ENCODE measurements around the gene PDAP1. TPM values are rescaled to one million over a fixed set of nuclear protein-coding genes. Genes with fewer than 3 reads are reported as not detected.
"Not testable (repeated sequence)": the region's sequence is repeated elsewhere in the genome, so short reads cannot be mapped to it uniquely, and the experiment has no call there.

PDAP1 gene
- polyA plus RNA-seq, 1 donor (not counting 4 experiments of a cell fraction or from before 2014, with no cell fraction given) = 99.1 TPM

GRCh38 chr7:99359465-99360154 lies 48.8 kb downstream of the PDAP1 start:
- Histone ChIP-seq H3K4me3 (ENCODE audit: control insufficient read depth in 2 of 3, extremely low read depth in 1 of 3, insufficient read depth in 2 of 3, low read depth in 1 of 3, low read length in 3 of 3) (no peak overlapping the region), H3K27me3 (ENCODE audit: control insufficient read depth, extremely low read depth, insufficient read depth, low read length) (no peaks in the 10 kb centered on the region), H3K9me3 (ENCODE audit: control insufficient read depth, low read depth, low read length) (no peaks in the 10 kb centered on the region), H3K9me1 (ENCODE audit: control insufficient read depth, extremely low read depth, insufficient read depth, low read length) (no peaks in the 10 kb centered on the region), H3K4me2 (ENCODE audit: control insufficient read depth, extremely low read depth, insufficient read depth, low read depth, low read length) (no peak overlapping the region), H3K9ac (ENCODE audit: control insufficient read depth, extremely low read depth, insufficient read depth, low read length) (no peak overlapping the region), H3K36me3 (ENCODE audit: control insufficient read depth in 2 of 2, extremely low read depth in 1 of 2, insufficient read depth in 2 of 2, low read length in 2 of 2) (peaks cover 40 to 41% of the 10 kb centered on the region in 2 experiments), H2AFZ (ENCODE audit: control insufficient read depth, low read length) (no peak overlapping the region), H4K20me1 (ENCODE audit: control insufficient read depth, extremely low read depth, insufficient read depth, low read length) (peaks cover 6% of the 10 kb centered on the region), H3K4me1 (ENCODE audit: control insufficient read depth, extremely low read depth, insufficient read depth, low read length) (no peaks in the 10 kb centered on the region), H3K79me2 (ENCODE audit: control insufficient read depth, insufficient read depth, low read length) (peaks cover 2% of the 10 kb centered on the region), H3K27ac (ENCODE audit: control insufficient read depth, insufficient read depth, low read length) (no peak overlapping the region)
- TF ChIP-seq CTCF (optimal IDR thresholded peaks at IDR 0.05 in 1 of 3, IDR thresholded peaks at IDR 0.05 in 1 of 3, conservative IDR thresholded peaks at IDR 0.05 in 1 of 3; ENCODE audit: extremely low read depth in 1 of 3, insufficient read depth in 2 of 3, low read length in 3 of 3) (no peak), EZH2 (IDR thresholded peaks at IDR 0.05; ENCODE audit: low read length) (no peak)
- no peak for FAIRE-seq
- no peak for DNase-seq (ENCODE audit: low read depth, low spot score)
- dilution Hi-C loops (cut with MboI; ENCODE audit: extremely low pct_ligation_motif_present, low sequenced_read_pairs) = no loop called here

DNA sequence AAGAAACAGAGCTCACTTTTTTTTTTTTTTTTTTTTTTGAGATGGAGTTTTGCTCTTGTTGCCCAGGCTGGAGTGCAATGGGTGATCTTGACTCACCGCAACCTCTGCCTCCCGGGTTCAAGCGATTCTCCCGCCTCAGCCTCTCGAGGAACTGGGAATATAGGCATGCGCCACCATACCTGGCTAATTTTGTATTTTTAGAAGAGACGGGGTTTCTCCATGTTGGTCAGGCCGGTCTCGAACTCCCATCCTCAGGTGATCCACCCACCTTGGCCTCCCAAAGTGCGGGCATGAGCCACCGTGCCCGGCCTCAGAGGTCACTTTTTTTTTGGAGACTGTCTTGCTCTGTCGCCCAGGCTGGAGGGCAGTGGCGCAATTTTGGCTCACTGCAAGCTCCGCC lies 49.9 kb downstream of the PDAP1 start:
- H3K9ac ChIP-seq (ENCODE audit: control insufficient read depth, extremely low read depth, insufficient read depth, low read length); H3K4me2 ChIP-seq (ENCODE audit: control insufficient read depth, extremely low read depth, insufficient read depth, low read depth, low read length); DNase-seq (ENCODE audit: low read depth, low spot score); H3K27ac ChIP-seq (ENCODE audit: control insufficient read depth, insufficient read depth, low read length); H2AFZ ChIP-seq (ENCODE audit: control insufficient read depth, low read length); H3K4me1 ChIP-seq (ENCODE audit: control insufficient read depth, extremely low read depth, insufficient read depth, low read length); dilution Hi-C loops (cut with MboI; ENCODE audit: extremely low pct_ligation_motif_present, low sequenced_read_pairs); H4K20me1 ChIP-seq (ENCODE audit: control insufficient read depth, extremely low read depth, insufficient read depth, low read length); FAIRE-seq; H3K9me1 ChIP-seq (ENCODE audit: control insufficient read depth, extremely low read depth, insufficient read depth, low read length); H3K9me3 ChIP-seq (ENCODE audit: control insufficient read depth, low read depth, low read length); H3K4me3 ChIP-seq (ENCODE audit: control insufficient read depth in 2 of 3, extremely low read depth in 1 of 3, insufficient read depth in 2 of 3, low read depth in 1 of 3, low read length in 3 of 3); H3K79me2 ChIP-seq (ENCODE audit: control insufficient read depth, insufficient read depth, low read length); H3K27me3 ChIP-seq (ENCODE audit: control insufficient read depth, extremely low read depth, insufficient read depth, low read length): not testable (repeated sequence)
- peaks cover 42 to 46% of the 10 kb centered on the region in 2 experiments for H3K36me3 ChIP-seq (ENCODE audit: control insufficient read depth in 2 of 2, extremely low read depth in 1 of 2, insufficient read depth in 2 of 2, low read length in 2 of 2)
